ENCODE measurements around the gene SUCLG2.

SUCLG2 gene

DNA sequence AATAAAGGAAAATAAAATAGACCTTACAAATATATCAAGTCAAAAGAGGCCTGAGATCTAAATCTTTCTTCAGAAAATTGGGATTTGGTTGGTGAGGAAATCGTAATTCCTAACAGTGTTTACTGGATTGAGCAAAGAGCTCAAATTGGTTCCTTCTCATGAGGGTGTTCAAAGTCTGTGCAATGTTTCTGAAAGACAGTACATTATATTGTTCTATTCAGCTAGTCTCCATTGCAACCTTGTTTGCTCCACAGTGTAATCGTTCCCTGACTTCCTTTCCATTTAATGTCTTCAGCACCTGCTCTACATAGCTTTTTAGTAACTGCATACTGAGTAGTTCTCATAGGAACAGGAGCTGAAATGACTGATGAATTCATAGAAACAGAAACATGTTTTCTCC lies 326.8 kb downstream of the SUCLG2 start:
- no peak for TF ChIP-seq CTCF (IDR thresholded peaks at IDR 0.05; ENCODE audit: control extremely low read depth, extremely low read depth, low read depth, missing control alignments)
- DNase-seq (ENCODE audit: extremely low spot score): no peak
- POLR2A ChIA-PET: no interaction called here
- CTCF ChIA-PET: interaction anchor here (0.7 to 1.1 kb wide), 3 partner anchors 11 to 32 kb away, joined by 3 to 4 read pairs (median 4); no protein-coding TSS in a partner anchor

- ChIA-PET POLR2A (no interaction called here), CTCF (no interaction called here)
- no peak for TF ChIP-seq CTCF (IDR thresholded peaks at IDR 0.05; ENCODE audit: control extremely low read depth, extremely low read depth, low read depth, missing control alignments)
- DNase-seq (ENCODE audit: extremely low spot score): no peak
Observed at GRCh38 chr3:67325231-67325630, 329.2 kb downstream of the SUCLG2 start.
